NB4 (cell line): ENCODE measurements around the gene KIAA1671.

Experiments used
- CTCF ChIP-seq: IDR thresholded peaks from one replicate; pipeline ENCODE4 v1.5.1; 2012; ENCODE audit warnings: low read depth, low read length
- MYC ChIP-seq: IDR thresholded peaks from 2 replicates; pipeline ENCODE4 v1.6.1; 2011; ENCODE audit warnings: low read depth, low read length
- POLR2A ChIP-seq: IDR thresholded peaks from 2 replicates; pipeline ENCODE4 v1.6.1; 2011; ENCODE audit warnings: mild to moderate bottlenecking; ENCODE audit not compliant: insufficient read length; ENCODE audit errors: extremely low read depth

- peak; percentile 53 for TF ChIP-seq CTCF
- no peak for TF ChIP-seq POLR2A
- no peak for TF ChIP-seq MYC
Observed at GRCh38 chr22:25051073-25051472, 98.6 kb downstream of the KIAA1671 start.
